ENCODE measurements around the gene TCTA. TPM values are rescaled to one million over a fixed set of nuclear protein-coding genes. Genes with fewer than 3 reads are reported as not detected.

TCTA gene
- total and polyA plus RNA-seq, 7 experiments from 2014 or later = 24.9 to 48.3 (median 33.1) TPM

Other genes with a start within 250 kb of the TCTA start
- gene CCDC71, start 246.1 kb upstream of the TCTA start, total RNA-seq = 10 to 100 TPM; 16.5 to 39.5 (median 26.3) TPM
- 1 to 10 TPM; 2.0 to 2.3 TPM for gene CCDC71, start 246.1 kb upstream of the TCTA start, polyA plus RNA-seq
- 1 to 10 TPM; 1.5 to 7.1 (median 5.2) TPM for gene KLHDC8B, start 240.8 kb upstream of the TCTA start, total RNA-seq
- 10 to 100 TPM in 1 of 2 donors, 1 to 10 TPM in 1; 4.7 to 10.0 TPM for gene KLHDC8B, start 240.8 kb upstream of the TCTA start, polyA plus RNA-seq
- 10 to 100 TPM in 4 of 5 experiments, 1 to 10 TPM in 1; 8.6 to 14.5 (median 10.9) TPM for gene C3orf62, start 135.2 kb upstream of the TCTA start, total RNA-seq
- gene C3orf62, start 135.2 kb upstream of the TCTA start, polyA plus RNA-seq = 1 to 10 TPM; 1.3 to 2.3 TPM
- 100 to 1,000 TPM in 4 of 5 experiments, 10 to 100 TPM in 1; 98.3 to 135 (median 109) TPM for gene USP4, start 72.4 kb upstream of the TCTA start, total RNA-seq
- gene USP4, start 72.4 kb upstream of the TCTA start, polyA plus RNA-seq = 10 to 100 TPM; 54.6 to 82.5 TPM
- 100 to 1,000 TPM in 2 of 5 experiments, 10 to 100 TPM in 3; 56.9 to 201 (median 86.9) TPM for gene GPX1, start 54.1 kb upstream of the TCTA start, total RNA-seq
- gene GPX1, start 54.1 kb upstream of the TCTA start, polyA plus RNA-seq = 100 to 1,000 TPM; 154 to 157 TPM
- gene RHOA, start 447 bp upstream of the TCTA start, total RNA-seq = 100 to 1,000 TPM; 212 to 411 (median 218) TPM
- gene RHOA, start 447 bp upstream of the TCTA start, polyA plus RNA-seq = 100 to 1,000 TPM; 439 to 576 TPM
- gene AMT, start 10.1 kb downstream of the TCTA start, total RNA-seq = 10 to 100 TPM in 3 of 5 experiments, 1 to 10 TPM in 2; 7.9 to 13.9 (median 10.7) TPM
- 1 to 10 TPM; 1.7 to 2.2 TPM for gene AMT, start 10.1 kb downstream of the TCTA start, polyA plus RNA-seq
- gene NICN1, start 16.9 kb downstream of the TCTA start, total RNA-seq = 10 to 100 TPM; 21.6 to 23.9 (median 22.5) TPM
- 1 to 10 TPM; 7.9 to 8.3 TPM for gene NICN1, start 16.9 kb downstream of the TCTA start, polyA plus RNA-seq
- 10 to 100 TPM; 12.0 to 22.3 (median 20.1) TPM for gene DAG1, start 57.8 kb downstream of the TCTA start, total RNA-seq
- 1 to 10 TPM; 5.4 to 5.7 TPM for gene DAG1, start 57.8 kb downstream of the TCTA start, polyA plus RNA-seq
- gene BSN, start 142.1 kb downstream of the TCTA start, total RNA-seq = under 1 TPM; 0.12 to 0.16 (median 0.14) TPM
- not detected for gene BSN, start 142.1 kb downstream of the TCTA start, polyA plus RNA-seq

Data from naive thymus-derived CD4-positive, alpha-beta T cell (primary cell).